Measurements from ENCODE around the gene HIGD2A. TPM values are rescaled to one million over a fixed set of nuclear protein-coding genes. Genes with fewer than 3 reads are reported as not detected.

The HIGD2A gene
- total RNA-seq, 1 experiment from 2014 or later, result 237 TPM

DNA sequence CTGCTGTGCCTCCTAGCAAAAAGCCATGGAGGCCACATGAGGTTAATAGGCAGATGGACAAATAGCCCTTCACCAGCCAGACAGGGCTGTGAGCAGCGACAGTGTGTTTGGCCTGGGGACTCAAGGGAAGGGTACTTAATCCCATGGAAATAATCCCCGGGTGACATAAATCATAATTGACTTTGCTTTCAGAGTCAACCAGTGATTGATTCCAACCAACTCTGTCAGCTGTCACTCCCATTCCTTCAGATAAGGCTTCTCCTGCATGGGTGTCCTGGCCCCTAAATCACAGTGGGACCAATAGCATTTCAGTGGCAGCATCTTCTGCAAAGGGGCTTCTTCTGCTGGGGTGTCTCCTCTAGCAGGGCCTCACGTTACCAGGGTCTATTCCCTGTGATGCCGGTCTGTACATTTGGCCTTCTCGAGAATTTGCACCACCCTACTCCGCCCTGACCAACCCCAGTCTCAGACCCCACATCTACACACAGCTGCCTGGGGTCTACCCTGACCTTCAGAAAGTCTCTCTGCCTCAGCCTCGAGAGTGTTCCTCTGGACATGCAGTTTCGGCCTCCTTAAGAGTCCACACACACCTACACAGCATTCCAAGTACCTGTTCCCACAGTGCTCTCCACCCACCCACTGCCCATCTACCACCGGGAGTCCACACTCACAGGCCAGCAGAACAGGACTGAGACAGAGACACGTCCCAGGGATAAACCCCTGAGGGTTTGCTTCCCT, 24.1 kb downstream of the HIGD2A start:
- Histone ChIP-seq H3K36me3 (replicated peaks; ENCODE audit: control insufficient read depth, insufficient read depth, low read length) (no peaks in the 10 kb centered on the region; the same call in 1 of the 2 replicates), H3K27me3 (ENCODE audit: control insufficient read depth, insufficient read depth, low read length) (no peaks in the 10 kb centered on the region), H3K4me3 (ENCODE audit: insufficient read depth, low read depth, low read length) (no peak overlapping the region)
- peak; percentile 15 for DNase-seq

DNA sequence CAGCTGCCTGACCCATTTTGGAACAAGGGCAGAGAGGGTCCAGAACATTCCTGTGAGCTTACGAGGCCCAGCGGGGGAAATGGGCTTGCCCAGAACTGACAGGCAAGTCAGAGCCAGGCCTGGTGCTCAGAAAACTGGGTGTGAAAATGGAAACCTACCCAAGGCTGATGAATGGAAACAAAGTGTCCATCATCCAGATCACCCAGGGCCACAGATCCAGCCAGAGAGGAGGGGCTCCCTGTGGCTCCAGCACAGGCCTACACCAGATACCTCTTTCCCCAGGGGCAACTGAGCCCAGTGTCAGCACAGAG, 24.7 kb downstream of the HIGD2A start:
- Histone ChIP-seq H3K4me3 (ENCODE audit: insufficient read depth, low read depth, low read length) (no peak overlapping the region), H3K36me3 (replicated peaks; ENCODE audit: control insufficient read depth, insufficient read depth, low read length) (no peaks in the 10 kb centered on the region), H3K27me3 (ENCODE audit: control insufficient read depth, insufficient read depth, low read length) (no peaks in the 10 kb centered on the region)
- peak; percentile 18 for DNase-seq

DNA sequence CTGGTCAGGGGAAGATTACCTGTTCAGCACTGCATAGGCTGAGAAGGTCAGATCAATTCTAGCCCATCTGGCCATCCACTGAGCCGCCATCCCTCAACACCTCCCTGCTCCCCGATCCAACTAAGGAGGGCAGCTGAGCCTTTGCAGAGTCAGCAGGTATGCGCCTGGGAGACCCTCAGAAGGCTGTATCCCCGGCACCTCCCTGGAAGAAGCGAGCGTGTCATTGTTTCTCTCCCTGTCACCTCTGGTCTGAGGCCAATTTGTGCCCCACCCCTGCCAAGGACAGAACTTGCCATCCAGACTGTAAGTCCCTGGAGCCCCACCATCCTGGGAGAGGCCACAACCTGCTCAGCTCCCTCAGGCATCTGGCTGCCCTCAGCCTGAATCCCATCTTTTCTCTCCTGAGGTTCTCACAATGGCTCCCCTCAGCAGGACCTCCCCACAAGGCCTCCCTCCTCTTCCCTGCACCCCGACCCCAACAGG, 25.2 kb downstream of the HIGD2A start:
- no peaks in the 10 kb centered on the region for H3K27me3 ChIP-seq (ENCODE audit: control insufficient read depth, insufficient read depth, low read length)
- H3K4me3 ChIP-seq (ENCODE audit: insufficient read depth, low read depth, low read length), result no peak overlapping the region
- no peaks in the 10 kb centered on the region for H3K36me3 ChIP-seq (replicated peaks; ENCODE audit: control insufficient read depth, insufficient read depth, low read length)
- DNase-seq, result peak; percentile 11

DNA sequence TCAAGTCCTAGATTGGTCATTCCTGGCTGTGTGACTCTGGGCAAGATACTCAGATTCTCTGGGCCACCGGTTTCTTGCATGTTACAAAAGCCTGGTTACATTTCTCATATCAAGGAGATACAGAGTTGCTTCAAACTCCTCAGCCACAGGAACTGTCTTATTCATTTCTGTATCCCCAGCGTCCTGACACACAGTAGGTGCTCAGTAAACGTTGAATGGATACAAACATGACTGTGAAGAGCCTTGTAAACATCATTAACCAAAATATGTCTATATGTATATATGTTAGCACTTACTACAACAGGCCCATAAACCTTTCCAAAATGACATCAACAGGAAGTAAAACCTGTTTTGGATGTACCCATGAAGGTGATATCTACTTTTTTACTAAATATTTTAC, 26.2 kb downstream of the HIGD2A start:
- no peaks in the 10 kb centered on the region for H3K36me3 ChIP-seq (replicated peaks; ENCODE audit: control insufficient read depth, insufficient read depth, low read length)
- H3K4me3 ChIP-seq (ENCODE audit: insufficient read depth, low read depth, low read length), result no peak overlapping the region
- DNase-seq, result no peak
- no peaks in the 10 kb centered on the region for H3K27me3 ChIP-seq (ENCODE audit: control insufficient read depth, insufficient read depth, low read length)

DNA sequence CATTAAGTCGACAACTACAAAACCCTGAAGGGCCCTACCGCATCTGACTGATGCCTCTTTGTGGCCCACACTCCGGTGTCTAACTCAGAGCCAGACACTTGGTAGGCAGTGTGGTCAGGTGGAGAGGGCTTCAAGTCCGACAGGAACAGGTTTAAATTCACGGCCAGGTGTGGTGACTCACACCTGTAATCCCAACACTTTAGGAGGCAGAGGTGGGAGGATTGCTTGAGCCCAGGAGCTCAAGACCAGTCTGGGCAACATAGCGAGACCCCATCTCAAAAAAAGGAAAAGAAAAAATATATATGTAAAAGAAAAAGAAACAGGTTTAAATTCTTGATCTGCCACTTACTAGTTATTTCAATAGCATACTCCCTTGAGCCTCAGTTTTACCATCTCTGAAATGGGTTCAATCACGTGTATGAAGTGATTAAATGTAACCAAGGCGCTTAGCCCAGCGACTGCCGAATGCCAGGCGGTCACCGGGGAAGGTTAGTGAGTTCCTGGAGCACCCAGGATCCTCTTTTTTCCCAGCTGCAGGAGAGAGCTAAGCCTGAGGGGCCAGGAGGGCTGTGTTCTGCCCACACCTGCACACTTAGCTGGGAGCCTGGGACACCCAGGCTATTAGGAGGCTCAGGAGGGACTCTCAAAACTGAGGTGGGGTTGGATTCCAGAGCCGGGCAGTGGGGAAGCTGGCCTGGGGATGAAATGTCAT, 26.8 kb downstream of the HIGD2A start:
- no peak for DNase-seq

DNA sequence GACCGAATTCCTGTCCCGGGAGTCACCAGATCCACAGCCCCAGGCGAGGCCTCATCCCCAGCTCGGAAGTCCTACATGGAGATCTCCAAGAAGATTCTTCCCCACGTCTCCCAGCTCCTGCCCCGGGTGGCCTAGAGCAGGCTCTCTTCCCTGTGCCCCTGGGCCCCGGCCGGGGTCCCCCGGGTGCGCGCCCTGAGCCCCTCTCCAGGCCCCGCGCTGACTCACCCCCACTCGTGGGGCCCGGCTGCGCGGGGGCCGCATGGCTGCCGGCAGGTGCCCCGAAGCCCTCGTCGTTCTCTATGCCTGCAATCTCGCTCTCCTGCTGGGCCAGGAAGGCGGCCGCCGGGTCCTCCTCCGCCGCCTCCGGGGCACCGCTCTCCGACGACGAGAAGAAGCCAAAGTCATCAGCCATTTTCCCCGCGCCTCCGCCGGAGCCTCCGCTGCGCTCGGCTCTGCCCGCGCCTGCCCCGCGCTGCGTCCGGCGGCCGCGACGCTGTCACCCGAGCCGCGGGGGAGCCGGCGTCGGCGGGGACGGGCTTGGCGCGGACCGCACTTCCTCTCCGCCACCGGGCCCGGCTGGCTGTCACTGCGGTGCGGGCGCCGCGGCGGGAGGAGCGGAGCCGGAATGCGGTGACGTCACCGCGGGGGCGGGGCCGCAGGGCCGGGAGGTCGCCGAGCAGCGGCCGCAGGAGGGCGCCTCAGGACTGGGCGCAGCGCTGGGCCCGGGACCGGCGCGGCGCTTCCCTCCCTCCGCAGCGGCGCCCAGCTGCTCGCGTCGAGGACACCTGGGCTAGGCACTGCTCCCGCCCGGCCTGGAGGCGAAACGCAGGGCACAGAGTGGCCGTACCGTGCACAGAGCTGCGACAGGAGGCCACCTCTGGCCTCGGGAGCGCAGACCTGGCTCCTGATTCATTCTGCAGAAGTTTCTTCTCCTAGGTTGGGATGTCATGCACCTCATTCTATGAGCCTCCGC, 27.7 kb downstream of the HIGD2A start, which contains the start of gene CLTB:
TSS of gene CLTB (minus strand) at position 588 of the 973 bp plus-strand sequence. CDS start at position 412, 176 bp downstream.
- DNase-seq, result peak; percentile 98
- Histone ChIP-seq H3K36me3 (replicated peaks; ENCODE audit: control insufficient read depth, insufficient read depth, low read length) (no peaks in the 10 kb centered on the region), H3K27me3 (ENCODE audit: control insufficient read depth, insufficient read depth, low read length) (no peaks in the 10 kb centered on the region), H3K4me3 (ENCODE audit: insufficient read depth, low read depth, low read length) (peak within 1 kb of the TSS; percentile 71)

More for the DNA sequence above, 26.8 kb downstream of the HIGD2A start:
- H3K4me3 ChIP-seq (ENCODE audit: insufficient read depth, low read depth, low read length), result peak overlapping the region; percentile 71
- H3K36me3 ChIP-seq (replicated peaks; ENCODE audit: control insufficient read depth, insufficient read depth, low read length), result no peaks in the 10 kb centered on the region
- H3K27me3 ChIP-seq (ENCODE audit: control insufficient read depth, insufficient read depth, low read length), result no peaks in the 10 kb centered on the region

DNA sequence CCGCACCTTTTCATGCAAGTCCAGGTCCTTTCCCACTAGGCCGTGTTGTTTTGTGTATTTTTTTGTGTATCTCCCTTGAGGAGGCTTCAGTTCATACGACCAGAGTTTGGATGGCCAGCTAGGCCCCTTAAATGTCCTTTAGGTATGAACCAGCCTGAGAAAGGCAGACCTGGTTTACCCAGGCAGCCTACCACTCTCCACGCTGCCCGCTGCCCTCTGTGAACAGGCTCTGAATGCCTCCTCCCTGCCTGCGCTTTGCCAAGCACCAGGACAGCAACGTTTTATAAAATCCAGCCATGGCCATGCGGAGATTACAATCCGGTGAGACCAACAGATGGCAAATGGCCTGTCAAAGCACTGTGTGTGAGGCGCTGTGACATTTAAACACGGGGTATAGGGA, 28.4 kb downstream of the HIGD2A start:
- Histone ChIP-seq H3K36me3 (replicated peaks; ENCODE audit: control insufficient read depth, insufficient read depth, low read length) (no peaks in the 10 kb centered on the region), H3K4me3 (ENCODE audit: insufficient read depth, low read depth, low read length) (no peak overlapping the region), H3K27me3 (ENCODE audit: control insufficient read depth, insufficient read depth, low read length) (no peaks in the 10 kb centered on the region)
- DNase-seq, result no peak

DNA sequence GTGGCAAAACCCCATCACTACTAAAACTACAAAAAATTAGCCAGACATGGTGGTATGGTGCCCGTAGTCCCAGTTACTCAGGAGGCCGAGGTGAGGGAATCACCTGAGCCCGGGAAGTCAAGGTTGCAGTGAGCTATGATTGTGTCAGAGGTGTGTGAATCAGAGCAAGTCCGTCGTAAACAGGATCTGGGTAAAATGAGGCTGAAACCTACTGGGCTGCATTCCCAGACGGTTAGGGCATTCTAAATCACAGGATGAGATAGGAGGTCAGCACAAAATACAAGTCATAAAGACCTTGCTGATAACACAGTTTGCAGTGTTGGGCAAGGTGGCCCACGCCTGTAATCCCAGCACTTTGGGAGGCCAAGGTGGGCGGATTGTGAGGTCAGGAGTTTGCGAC, 29.7 kb downstream of the HIGD2A start:
- Histone ChIP-seq H3K4me3 (ENCODE audit: insufficient read depth, low read depth, low read length) (no peak overlapping the region), H3K36me3 (replicated peaks; ENCODE audit: control insufficient read depth, insufficient read depth, low read length) (no peaks in the 10 kb centered on the region), H3K27me3 (ENCODE audit: control insufficient read depth, insufficient read depth, low read length) (no peaks in the 10 kb centered on the region)
- DNase-seq, result no peak

DNA sequence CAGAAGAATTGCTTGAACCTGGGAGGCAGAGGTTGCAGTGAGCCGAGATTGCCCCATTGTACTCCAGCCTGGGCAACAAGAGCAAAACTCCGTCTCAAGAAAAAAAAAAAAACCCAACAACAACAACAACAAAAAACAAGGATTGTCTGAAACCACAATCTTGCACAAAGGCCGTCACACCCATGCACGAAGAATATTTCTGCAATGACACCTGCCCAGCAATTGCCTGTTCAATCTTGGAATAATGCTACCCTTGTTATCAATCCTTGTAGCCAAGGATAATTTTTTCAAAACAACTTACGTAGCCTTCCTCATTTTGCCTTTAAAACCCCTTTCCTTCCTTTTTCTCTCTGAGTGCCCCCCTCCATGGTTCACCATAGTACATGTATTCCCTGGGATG, 31.5 kb downstream of the HIGD2A start:
- Histone ChIP-seq H3K4me3 (ENCODE audit: insufficient read depth, low read depth, low read length) (no peak overlapping the region), H3K36me3 (replicated peaks; ENCODE audit: control insufficient read depth, insufficient read depth, low read length) (no peaks in the 10 kb centered on the region), H3K27me3 (ENCODE audit: control insufficient read depth, insufficient read depth, low read length) (no peaks in the 10 kb centered on the region)
- no peak for DNase-seq

DNA sequence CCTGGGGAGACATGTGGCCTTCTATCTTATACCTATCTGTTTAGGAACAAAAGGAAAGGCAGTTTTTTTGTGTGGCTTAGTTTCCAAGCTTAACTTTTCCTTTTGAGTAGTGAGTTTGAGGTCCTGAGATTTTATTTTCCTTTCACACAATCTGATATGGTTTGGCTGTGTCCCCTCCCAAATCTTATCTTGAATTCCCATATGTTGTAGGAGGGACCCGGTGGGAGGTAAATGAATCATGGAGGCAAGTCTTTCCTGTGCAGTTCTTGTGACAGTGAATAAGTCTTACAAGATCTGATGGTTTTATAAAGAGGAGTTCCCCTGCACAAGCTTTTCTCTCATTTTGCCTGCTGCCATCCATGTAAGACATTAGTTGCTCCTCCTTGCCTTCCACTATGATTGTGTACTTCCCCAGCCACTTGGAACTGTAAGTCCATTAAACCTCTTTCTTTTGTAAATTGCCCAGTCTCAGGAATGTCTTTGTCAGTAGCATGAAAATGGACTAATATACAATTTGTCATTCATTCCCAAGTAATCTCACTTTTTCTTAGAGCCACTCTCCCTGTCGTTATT, 32.5 kb downstream of the HIGD2A start:
- H3K27me3 ChIP-seq (ENCODE audit: control insufficient read depth, insufficient read depth, low read length), result no peaks in the 10 kb centered on the region
- H3K36me3 ChIP-seq (replicated peaks; ENCODE audit: control insufficient read depth, insufficient read depth, low read length), result no peaks in the 10 kb centered on the region
- H3K4me3 ChIP-seq (ENCODE audit: insufficient read depth, low read depth, low read length), result no peak overlapping the region
- DNase-seq, result no peak

DNA sequence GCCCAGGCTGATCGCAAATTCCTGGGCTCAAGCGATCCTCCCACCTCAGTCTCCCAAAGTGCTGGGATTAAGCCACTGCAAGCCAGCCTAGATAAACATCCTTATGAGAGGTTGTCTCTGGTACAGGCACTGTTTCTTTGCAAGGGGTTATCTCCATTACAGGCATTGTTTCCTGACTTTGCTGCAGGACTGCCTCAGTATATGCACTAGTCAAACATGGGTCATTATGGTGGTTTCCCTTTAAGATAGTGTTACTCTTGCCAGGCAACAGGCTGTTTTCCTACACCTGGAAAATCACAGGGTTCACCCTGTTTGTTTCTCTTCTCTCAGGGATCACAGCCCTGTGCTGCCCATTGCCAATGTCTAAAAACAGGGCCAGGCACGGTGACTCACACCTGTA, 35.6 kb downstream of the HIGD2A start:
- no peak for DNase-seq
- no peaks in the 10 kb centered on the region for H3K36me3 ChIP-seq (replicated peaks; ENCODE audit: control insufficient read depth, insufficient read depth, low read length)
- H3K4me3 ChIP-seq (ENCODE audit: insufficient read depth, low read depth, low read length), result no peak overlapping the region
- no peaks in the 10 kb centered on the region for H3K27me3 ChIP-seq (ENCODE audit: control insufficient read depth, insufficient read depth, low read length)

DNA sequence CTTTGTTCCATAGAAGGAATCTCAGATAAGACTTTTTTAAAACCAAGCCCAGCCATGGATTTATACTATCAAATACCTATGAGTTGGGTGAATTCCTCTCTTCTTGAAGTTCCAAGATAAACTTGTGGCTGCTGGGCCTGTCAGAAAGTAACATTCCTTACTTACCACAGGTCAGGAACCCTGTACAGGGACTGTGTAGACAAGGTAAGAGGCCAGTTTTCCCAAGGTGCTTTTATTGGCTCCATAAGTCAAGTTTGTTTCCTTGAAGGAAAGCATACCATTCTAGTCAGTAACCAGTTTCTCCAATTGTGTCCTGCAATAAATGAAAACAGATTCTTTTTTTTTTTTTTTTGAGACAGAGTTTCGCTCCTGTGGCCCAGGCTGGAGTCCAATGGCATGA, 36.6 kb downstream of the HIGD2A start:
- DNase-seq, result no peak
- Histone ChIP-seq H3K36me3 (replicated peaks; ENCODE audit: control insufficient read depth, insufficient read depth, low read length) (no peaks in the 10 kb centered on the region), H3K27me3 (ENCODE audit: control insufficient read depth, insufficient read depth, low read length) (no peaks in the 10 kb centered on the region), H3K4me3 (ENCODE audit: insufficient read depth, low read depth, low read length) (no peak overlapping the region)

DNA sequence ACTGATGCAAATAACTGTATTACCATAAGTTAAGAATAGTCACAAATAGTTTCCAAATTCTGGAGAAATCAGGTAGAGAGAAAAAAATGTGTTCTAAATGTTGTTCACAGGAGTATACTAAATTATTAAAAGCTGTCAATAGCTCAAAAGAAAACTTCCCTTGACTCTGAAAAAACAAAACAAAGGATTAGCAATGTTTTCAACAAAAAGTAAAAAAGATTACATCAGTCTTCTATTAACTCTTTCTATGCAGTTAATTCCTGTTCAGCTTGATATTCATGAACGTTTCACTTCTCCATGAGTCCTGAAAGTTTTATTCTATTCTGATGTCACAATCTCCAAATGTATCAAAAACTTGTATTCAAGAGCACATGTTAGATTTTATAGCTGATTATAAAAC, 37.2 kb downstream of the HIGD2A start:
- no peak for DNase-seq
- Histone ChIP-seq H3K36me3 (replicated peaks; ENCODE audit: control insufficient read depth, insufficient read depth, low read length) (no peaks in the 10 kb centered on the region), H3K4me3 (ENCODE audit: insufficient read depth, low read depth, low read length) (no peak overlapping the region), H3K27me3 (ENCODE audit: control insufficient read depth, insufficient read depth, low read length) (no peaks in the 10 kb centered on the region)

DNA sequence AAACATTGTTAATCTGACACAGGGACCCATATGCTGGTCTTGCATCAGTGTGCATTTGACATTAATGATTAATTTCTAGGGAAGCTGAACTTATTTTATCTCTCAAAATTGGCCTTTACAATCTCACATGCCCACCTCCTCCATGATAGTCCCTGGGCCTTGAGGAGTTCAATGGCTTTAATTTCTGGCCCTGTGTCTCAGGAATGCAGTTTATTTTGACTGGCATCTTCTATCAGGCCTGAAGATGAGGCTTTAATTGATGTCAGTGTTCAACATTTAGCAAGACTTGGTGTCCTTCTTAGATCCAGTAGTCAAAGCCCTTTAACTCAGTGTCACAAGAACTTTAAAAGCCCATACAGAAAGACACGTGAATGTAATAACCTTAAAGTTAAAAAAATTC, 38.3 kb downstream of the HIGD2A start:
- H3K27me3 ChIP-seq (ENCODE audit: control insufficient read depth, insufficient read depth, low read length), result no peaks in the 10 kb centered on the region
- DNase-seq, result no peak
- no peaks in the 10 kb centered on the region for H3K36me3 ChIP-seq (replicated peaks; ENCODE audit: control insufficient read depth, insufficient read depth, low read length)
- no peak overlapping the region for H3K4me3 ChIP-seq (ENCODE audit: insufficient read depth, low read depth, low read length)
